Cardiac muscle cell (in vitro differentiated cells and primary cell): ENCODE measurements around the gene RAB3C. TPM values are rescaled to one million over a fixed set of nuclear protein-coding genes. Genes with fewer than 3 reads are reported as not detected.

Source experiments
- DNase-seq, 2 donors: peaks; one replicate each; pipeline versions ENCODE4 v3.0.0 to v3.0.0-alpha.2; 2010 to 2017; ENCODE audit warnings: low read depth in 1 of 2, low spot score in 1 of 2
- H3K27ac ChIP-seq: fragments of 200-600 bp; sonication (generic); 2 replicates; pipeline ENCODE4 v1.5.1; 2016
- H3K27me3 ChIP-seq: fragments of 200-600 bp; sonication (generic); 2 replicates; pipeline ENCODE4 v1.6.0; 2016; ENCODE audit warnings: control low read depth
- H3K36me3 ChIP-seq: fragments of 200-600 bp; sonication (generic); 2 replicates; pipeline ENCODE4 v1.5.1; 2016; ENCODE audit warnings: control low read depth
- H3K4me1 ChIP-seq: fragments of 200-600 bp; sonication (generic); 2 replicates; pipeline ENCODE4 v1.8.1; 2017; ENCODE audit warnings: low read depth, mild to moderate bottlenecking, mixed run types
- H3K4me3 ChIP-seq: fragments of 200-600 bp; sonication (generic); 2 replicates; pipeline ENCODE4 v1.5.1; 2016; ENCODE audit warnings: mild to moderate bottlenecking
- H3K9me3 ChIP-seq: fragments of 200-600 bp; sonication (generic); 2 replicates; pipeline ENCODE4 v1.5.1; 2017; ENCODE audit warnings: low read depth, mild to moderate bottlenecking, control low read depth
- polyA plus RNA-seq: library from polyadenylated mRNA; unstranded; fragments of >200 nt; fragmentation: Nextera tagmentation; extraction: Ambion mirVana; gene quantifications from 2 replicates; pipeline ENCODE4 v1.2.1, GENCODE V29; 2016
- total RNA-seq: library from RNA; depleted of rRNA; stranded (reverse); fragments of >200 nt; gene quantifications from 2 replicates; pipeline ENCODE4 v1.2.3, GENCODE V29; 2016
- TF ChIP-seq, protein P1 (sequence below): IDR thresholded peaks from 2 replicates; pipeline ENCODE4 v1.5.1; 2012; ENCODE audit warnings: low read depth, mild to moderate bottlenecking, low read length

RAB3C gene
- total and polyA plus RNA-seq, 2 experiments from 2014 or later: 0.69 to 1.1 TPM

DNA sequence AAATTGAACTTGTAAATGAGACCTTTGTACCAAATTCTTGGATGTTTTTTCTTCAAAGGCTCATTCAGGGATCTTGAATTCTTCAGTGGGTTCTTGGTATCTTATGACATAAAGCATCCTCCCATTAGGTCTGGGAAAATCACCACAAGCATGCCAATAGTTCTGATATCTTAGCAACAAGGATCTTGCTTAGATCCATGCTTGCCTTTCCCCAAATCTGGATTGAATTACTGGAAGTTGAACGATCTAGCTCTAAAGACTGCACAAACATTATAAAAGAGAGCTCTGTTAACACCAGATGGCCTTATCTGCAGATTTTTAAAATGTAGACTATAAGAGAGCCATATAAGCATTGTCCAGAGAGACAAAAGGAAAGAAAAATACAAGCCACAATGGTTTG lies 266.3 kb downstream of the RAB3C start:
- Histone ChIP-seq H3K36me3 (no peaks in the 10 kb centered on the region), H3K4me1 (no peaks in the 10 kb centered on the region), H3K27me3 (no peaks in the 10 kb centered on the region), H3K27ac (no peak overlapping the region), H3K4me3 (no peak overlapping the region), H3K9me3 (no peaks in the 10 kb centered on the region)
- DNase-seq: no peak
- TF ChIP-seq, protein P1, sequence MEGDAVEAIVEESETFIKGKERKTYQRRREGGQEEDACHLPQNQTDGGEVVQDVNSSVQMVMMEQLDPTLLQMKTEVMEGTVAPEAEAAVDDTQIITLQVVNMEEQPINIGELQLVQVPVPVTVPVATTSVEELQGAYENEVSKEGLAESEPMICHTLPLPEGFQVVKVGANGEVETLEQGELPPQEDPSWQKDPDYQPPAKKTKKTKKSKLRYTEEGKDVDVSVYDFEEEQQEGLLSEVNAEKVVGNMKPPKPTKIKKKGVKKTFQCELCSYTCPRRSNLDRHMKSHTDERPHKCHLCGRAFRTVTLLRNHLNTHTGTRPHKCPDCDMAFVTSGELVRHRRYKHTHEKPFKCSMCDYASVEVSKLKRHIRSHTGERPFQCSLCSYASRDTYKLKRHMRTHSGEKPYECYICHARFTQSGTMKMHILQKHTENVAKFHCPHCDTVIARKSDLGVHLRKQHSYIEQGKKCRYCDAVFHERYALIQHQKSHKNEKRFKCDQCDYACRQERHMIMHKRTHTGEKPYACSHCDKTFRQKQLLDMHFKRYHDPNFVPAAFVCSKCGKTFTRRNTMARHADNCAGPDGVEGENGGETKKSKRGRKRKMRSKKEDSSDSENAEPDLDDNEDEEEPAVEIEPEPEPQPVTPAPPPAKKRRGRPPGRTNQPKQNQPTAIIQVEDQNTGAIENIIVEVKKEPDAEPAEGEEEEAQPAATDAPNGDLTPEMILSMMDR: no peak

DNA sequence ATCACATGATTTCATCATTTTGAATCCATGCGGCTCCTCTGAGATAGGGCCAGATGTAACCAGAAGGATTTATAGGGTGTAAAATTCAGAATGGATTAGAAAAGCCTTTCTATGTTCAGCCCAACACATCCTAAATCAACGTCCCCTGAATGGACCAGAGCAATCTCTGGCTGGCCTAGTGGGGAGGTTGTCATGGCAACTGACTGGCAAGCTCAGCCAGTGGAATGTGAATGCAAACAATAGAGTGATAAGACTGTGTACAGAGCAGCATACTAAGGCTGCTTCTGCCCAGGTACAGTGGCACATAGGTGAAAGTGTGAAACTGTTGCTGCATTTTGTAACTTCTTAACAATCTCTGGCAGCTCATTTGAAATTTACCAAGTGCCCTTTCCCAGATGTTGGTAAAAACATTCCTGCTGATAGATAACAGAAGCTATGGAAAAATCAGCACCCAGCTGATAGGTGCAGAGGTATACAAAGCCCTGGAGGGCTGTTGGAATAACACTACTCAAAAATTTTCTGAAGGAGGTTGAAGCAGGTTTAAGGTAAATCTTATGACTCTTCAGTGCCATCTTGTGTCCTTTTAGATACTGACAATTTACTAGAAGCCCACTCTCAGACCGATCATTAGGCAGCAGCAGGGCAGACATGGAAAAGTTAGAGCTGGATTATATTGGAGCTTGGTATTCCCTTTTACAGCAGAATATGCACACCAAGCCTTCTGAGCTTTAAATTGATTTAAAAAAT lies 267.2 kb downstream of the RAB3C start:
- Histone ChIP-seq H3K9me3 (no peaks in the 10 kb centered on the region), H3K27ac (no peak overlapping the region), H3K36me3 (no peaks in the 10 kb centered on the region), H3K27me3 (no peaks in the 10 kb centered on the region), H3K4me1 (no peaks in the 10 kb centered on the region), H3K4me3 (no peak overlapping the region)
- TF ChIP-seq, protein P1: peak; percentile 49
- peak; percentile 66 to 71 for DNase-seq

DNA sequence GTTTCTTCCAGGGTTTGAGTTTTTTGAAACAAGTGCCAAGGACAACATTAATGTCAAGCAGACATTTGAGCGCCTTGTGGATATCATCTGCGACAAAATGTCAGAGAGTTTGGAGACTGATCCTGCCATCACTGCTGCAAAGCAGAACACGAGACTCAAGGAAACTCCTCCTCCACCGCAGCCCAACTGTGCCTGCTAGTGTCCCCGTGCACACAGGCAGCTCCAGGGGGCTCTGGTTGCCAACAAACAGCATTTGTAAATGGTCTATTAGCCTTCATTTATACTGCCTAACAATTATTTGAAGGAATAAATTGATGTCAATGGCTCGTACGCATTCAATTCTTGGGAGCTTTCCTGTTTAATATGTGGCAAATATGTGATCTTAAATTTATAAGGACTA lies 268.3 kb downstream of the RAB3C start:
- Histone ChIP-seq H3K36me3 (no peaks in the 10 kb centered on the region), H3K4me1 (no peaks in the 10 kb centered on the region), H3K27me3 (no peaks in the 10 kb centered on the region), H3K9me3 (no peaks in the 10 kb centered on the region), H3K27ac (no peak overlapping the region), H3K4me3 (no peak overlapping the region)
- TF ChIP-seq, protein P1: no peak
- DNase-seq: no peak

DNA sequence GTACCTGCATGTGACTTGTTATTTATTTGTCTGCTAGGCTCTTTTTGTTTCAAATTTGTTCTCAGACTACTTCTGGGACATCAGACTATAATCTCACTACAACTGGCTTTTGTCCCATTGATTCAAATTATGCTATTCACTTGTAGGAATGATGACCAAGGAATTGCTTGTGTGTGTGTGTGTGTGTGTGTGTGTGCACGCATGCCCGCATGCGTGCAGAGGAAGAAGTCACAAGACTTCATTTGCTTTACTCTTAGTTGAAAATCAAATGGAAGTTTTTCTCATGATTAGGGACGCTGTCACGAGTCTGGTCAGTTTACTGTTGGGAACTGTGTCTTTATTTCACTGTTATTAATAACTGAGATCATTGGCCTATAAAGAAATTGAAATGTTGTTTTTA lies 268.7 kb downstream of the RAB3C start:
- Histone ChIP-seq H3K36me3 (no peaks in the 10 kb centered on the region), H3K27ac (no peak overlapping the region), H3K4me1 (no peaks in the 10 kb centered on the region), H3K9me3 (no peaks in the 10 kb centered on the region), H3K27me3 (no peaks in the 10 kb centered on the region), H3K4me3 (no peak overlapping the region)
- TF ChIP-seq, protein P1: no peak
- no peak for DNase-seq

DNA sequence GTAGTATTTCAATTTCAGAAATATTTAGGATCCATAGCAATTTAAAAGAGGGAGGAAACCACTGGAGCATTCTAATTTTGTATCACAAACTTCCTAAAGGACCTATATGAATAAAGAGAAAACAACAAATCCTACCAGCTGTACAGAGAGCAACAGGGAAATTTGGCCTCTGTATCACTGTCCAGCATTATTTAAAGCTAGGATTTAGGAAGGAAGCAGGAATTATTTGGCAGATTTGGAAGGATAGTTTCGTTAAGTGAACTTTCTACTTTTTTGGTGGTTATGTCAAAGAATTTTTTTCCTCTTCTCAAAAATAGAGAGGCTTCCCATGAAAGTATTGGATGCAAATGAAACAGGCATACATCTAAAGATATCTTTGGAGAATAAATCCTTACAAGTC lies 269.7 kb downstream of the RAB3C start:
- H3K27me3 ChIP-seq: no peaks in the 10 kb centered on the region
- H3K36me3 ChIP-seq: no peaks in the 10 kb centered on the region
- H3K4me1 ChIP-seq: no peaks in the 10 kb centered on the region
- no peak for DNase-seq
- H3K9me3 ChIP-seq: no peaks in the 10 kb centered on the region
- TF ChIP-seq, protein P1: no peak
- H3K27ac ChIP-seq: no peak overlapping the region
- no peak overlapping the region for H3K4me3 ChIP-seq
